GM06990 (cell line): ENCODE results near the gene ZC3H4.
A peak's percentile ranks its signal among the peaks of the same experiment; 100 is the strongest.

ENCODE experiments used
- DNase-seq: peaks from one replicate; pipeline ENCODE4 v3.0.0-alpha.2; 2011; ENCODE audit not compliant: insufficient read length; ENCODE audit errors: extremely low read depth
- H3K27me3 ChIP-seq: replicated peaks from 2 replicates; pipeline ENCODE4 v1.6.0; 2011; ENCODE audit warnings: low read length; ENCODE audit not compliant: control insufficient read depth, insufficient read depth
- H3K36me3 ChIP-seq: 2 replicates; pipeline ENCODE4 v1.5.1; 2011; ENCODE audit warnings: low read length; ENCODE audit not compliant: control insufficient read depth, insufficient read depth
- H3K4me3 ChIP-seq: replicated peaks from 2 replicates; pipeline ENCODE4 v1.5.1; 2011; ENCODE audit warnings: low read depth, mild to moderate bottlenecking, control low read depth, low read length
- TF ChIP-seq, protein P1 (sequence below): IDR thresholded peaks from 2 replicates; pipeline ENCODE4 v1.5.1; 2011; ENCODE audit warnings: low read length, control low read depth, mild to moderate bottlenecking, inconsistent platforms; ENCODE audit not compliant: insufficient read depth, poor library complexity, severe bottlenecking

Gene ZC3H4

DNA sequence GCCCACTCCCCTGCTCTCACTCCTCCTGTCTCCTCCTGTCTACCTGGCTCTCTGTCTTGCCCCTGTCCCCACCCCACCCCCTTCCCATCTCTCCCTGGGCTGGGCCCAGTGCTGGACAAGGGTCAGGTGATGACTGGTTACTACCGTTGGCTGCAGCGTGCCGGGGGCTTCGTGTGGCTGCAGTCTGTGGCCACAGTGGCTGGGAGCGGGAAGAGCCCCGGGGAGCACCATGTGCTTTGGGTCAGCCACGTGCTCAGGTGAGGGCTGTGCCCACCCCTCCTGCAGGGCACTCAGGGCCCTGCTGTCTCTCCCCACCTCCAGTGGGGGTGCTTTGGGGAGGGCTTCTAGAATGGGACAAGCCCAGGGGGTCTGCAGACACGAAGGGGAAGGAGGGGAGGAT is 72.7 kb downstream of the ZC3H4 start:
- TF ChIP-seq, protein P1, sequence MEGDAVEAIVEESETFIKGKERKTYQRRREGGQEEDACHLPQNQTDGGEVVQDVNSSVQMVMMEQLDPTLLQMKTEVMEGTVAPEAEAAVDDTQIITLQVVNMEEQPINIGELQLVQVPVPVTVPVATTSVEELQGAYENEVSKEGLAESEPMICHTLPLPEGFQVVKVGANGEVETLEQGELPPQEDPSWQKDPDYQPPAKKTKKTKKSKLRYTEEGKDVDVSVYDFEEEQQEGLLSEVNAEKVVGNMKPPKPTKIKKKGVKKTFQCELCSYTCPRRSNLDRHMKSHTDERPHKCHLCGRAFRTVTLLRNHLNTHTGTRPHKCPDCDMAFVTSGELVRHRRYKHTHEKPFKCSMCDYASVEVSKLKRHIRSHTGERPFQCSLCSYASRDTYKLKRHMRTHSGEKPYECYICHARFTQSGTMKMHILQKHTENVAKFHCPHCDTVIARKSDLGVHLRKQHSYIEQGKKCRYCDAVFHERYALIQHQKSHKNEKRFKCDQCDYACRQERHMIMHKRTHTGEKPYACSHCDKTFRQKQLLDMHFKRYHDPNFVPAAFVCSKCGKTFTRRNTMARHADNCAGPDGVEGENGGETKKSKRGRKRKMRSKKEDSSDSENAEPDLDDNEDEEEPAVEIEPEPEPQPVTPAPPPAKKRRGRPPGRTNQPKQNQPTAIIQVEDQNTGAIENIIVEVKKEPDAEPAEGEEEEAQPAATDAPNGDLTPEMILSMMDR = no peak
- DNase-seq = no peak
- no peaks in the 10 kb centered on the region for H3K27me3 ChIP-seq

DNA sequence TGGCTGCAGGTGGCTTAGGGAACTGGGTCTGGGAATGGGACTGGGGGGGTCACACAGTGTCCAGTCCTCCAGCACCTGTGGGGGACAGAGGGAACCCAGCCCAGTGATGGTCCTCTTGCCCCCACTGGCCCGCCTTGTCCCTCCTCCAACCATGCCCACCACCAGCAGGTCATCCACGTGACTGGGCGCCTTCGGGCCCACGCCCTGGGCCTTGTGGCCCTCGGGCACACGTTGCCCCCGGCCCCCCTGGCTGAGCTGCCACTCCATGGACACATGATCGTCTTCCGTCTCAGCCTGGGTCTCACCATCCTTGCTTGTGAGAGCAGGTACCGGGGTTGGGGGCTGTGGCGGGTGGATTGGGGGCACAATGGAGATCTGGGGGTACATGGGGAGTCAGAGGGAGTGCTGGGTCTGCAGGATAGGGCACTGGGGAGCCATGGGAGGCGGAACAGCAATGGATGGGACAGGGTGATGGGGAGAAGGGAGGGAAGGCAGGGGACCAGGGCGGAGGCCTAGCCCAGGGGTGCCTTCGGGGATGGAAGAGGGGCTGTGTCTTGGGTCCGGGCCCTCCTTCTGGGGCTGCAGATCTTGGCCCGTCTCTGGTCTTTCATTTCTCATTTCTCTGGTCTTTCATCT is 74.2 kb downstream of the ZC3H4 start:
- H3K27me3 ChIP-seq = peaks cover 1% of the 10 kb centered on the region
- DNase-seq = no peak
- peaks cover 3% of the 10 kb centered on the region; the same call in 1 of the 2 replicates for H3K36me3 ChIP-seq
- no peak overlapping the region for H3K4me3 ChIP-seq
- TF ChIP-seq, protein P1 = no peak

More for the DNA sequence above, 72.7 kb downstream of the ZC3H4 start:
- H3K36me3 ChIP-seq = peaks cover 3% of the 10 kb centered on the region; the same call in 1 of the 2 replicates
- no peak overlapping the region for H3K4me3 ChIP-seq

DNA sequence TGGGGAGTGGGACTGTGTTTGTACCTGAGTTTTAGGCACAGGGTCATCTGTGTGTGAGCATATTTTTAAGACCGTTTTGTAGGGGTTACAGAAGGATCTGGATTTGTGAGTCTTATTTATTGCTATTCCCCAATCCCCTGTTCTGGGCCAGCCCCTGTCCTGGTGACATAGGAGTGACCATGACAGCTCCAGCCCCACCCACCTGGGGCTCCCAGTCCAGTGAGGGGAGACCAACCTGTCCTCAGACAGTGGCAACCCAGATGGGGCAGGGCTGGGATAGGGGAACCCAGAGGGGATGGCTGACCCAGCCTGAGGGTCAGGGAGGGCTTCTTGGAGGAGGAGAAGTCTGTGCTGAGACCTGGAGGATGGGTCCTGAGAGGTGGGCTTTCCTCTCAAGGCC is 75.8 kb downstream of the ZC3H4 start:
- TF ChIP-seq, protein P1 = no peak
- Histone ChIP-seq H3K4me3 (no peak overlapping the region), H3K36me3 (peaks cover 3% of the 10 kb centered on the region; the same call in 1 of the 2 replicates), H3K27me3 (peaks cover 2% of the 10 kb centered on the region)
- DNase-seq = no peak

DNA sequence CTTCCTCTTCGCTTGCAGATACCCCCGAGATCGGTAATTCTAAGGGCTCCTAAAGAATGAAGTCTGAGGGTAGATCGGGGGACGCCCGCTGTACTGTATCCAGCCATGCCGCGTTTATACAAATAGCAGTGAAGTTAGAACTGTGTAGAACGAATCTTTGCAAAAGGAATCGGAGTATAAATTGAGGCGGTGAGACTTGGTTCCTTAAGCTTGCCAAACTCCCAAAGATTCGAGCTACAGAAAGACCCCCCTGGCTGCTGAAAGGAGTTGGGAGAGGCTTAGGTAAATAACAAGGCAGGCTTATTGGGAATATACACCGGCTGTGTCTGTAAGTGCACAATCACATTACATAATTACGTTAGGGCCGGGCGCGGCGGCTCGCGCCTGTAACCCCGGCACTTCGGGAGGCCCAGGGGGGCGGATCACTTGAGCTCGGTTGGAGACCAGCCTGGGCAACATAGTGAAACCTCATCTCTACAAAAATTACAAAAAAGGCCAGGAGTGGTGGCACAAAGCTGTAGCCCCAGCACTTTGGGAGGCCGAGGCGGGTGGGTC is 77.4 kb downstream of the ZC3H4 start:
- no peaks in the 10 kb centered on the region for H3K36me3 ChIP-seq
- H3K4me3 ChIP-seq = peak overlapping the region; percentile 56
- no peak for DNase-seq
- TF ChIP-seq, protein P1 = no peak
- H3K27me3 ChIP-seq = peaks cover 2% of the 10 kb centered on the region

DNA sequence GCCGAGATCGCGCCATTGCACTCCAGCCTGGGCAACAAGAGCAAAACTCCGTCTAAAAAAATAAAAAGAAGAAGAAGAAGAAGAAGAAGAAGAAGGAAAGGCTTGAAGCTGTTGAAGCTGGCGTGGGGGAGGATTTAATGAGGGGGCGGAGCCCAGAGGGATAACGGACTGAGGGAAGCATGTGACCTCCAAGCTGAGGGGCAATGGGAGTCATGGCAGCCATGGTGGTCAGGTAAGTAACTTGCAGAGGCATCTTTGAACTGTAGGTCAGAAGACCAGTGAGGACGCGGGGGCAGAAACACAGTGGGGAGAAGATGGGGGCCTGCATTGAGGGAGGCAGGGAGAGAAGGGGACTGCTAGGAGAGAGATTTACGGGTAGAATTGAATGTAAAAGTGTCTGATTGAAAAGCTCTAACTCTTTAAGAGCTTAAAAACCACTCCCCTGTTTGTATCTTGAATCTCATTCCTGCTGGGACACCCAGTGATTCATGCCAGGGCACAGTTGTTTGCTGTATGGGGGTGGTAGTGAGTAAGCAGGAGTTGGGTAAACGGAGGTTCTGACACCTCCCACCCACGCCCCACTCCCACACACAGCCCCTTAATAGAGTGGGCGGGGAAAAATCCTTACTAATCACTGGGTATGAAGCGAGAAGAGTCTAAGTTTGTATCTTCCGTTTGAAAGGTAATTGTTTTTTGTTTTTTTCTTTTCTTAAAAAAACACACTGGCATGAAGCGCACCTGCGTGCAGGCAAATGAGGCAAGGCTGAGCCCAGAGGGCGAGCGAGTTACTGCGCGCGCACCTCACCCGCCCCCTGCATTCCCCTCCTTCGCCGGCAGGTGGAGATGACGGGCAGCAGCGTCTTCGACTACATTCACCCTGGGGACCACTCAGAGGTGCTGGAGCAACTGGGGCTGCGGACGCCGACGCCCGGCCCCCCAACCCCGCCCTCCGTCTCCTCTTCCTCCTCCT is 78.2 kb downstream of the ZC3H4 start:
- Histone ChIP-seq H3K36me3 (no peaks in the 10 kb centered on the region), H3K4me3 (peak overlapping the region; percentile 64), H3K27me3 (peaks cover 2% of the 10 kb centered on the region)
- TF ChIP-seq, protein P1 = peak; percentile 95
- peak; percentile 96 for DNase-seq
